T-helper 22 cell (primary cell): ENCODE data around the gene FAM186B.

Experiments used
- DNase-seq: peaks from one replicate; pipeline ENCODE4 v3.0.0-alpha.2; 2020; ENCODE audit warnings: low read depth

FAM186B gene

GRCh38 chr12:49609875-49610154 is 4.4 kb upstream of the FAM186B start:
- DNase-seq, result no peak

DNA sequence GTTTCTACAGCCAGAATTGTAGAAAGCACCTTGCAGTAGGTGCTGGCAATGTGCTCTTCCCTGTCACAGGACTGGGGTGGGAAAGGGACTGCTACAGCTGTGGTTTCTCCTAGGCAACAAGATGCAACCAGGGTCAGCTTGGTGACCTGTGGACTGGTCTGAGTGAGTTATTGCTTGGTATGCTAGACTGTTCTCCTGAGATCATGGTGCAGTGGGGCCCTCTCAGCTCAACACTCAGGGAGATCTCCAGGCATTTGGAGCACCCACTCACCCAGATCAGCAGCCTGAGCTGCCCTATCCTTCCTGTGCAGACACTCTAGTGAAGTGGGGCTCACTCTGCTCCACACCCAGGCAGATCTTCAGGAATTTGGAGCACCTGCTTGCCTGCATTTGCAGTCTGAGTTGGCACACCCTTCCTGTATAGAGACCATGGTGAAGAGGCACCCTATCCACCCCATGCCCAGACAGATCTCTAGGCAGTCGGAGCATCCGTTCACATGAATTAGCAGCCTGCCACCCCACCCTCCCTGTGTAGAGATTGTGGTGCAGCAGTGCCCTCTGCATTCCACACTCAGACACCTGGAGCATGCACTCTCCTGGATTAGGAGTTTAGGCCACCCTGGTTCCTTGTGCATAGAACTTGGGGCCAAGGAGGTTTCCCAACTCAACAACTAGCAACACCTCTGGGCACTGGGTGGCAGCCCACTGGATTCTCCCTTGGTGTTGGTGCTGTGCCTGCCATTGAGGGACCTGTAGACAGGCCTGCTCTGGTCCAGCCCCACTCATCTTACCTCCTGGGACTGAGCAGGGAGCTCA is 3.8 kb upstream of the FAM186B start:
- no peak for DNase-seq

DNA sequence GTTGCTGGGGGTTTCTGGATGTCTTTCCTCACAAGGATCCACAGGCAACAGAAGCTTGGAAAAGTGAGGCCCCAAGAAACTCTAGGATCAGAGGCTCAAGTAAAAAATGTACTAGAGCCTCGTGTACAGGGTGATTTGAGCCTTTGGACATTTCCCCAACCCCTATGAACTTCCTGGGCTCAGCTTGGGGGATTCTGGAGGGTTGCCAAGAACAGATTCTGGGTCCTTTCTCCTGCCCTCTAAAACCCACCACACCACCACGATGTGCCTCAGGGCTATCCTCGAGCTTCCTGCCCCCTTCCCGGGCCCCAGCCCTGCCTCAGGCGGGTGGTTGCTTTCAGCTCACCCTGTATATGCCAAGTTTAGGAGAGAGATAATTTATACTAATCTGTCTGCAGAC is 583 bp downstream of the FAM186B start:
- DNase-seq, result no peak

- no peak for DNase-seq
These were observed 1.7 kb downstream of the FAM186B start for GRCh38 chr12:49603721-49604120.

GRCh38 chr12:49599961-49600360 is 5.5 kb downstream of the FAM186B start:
- DNase-seq, result no peak

DNA sequence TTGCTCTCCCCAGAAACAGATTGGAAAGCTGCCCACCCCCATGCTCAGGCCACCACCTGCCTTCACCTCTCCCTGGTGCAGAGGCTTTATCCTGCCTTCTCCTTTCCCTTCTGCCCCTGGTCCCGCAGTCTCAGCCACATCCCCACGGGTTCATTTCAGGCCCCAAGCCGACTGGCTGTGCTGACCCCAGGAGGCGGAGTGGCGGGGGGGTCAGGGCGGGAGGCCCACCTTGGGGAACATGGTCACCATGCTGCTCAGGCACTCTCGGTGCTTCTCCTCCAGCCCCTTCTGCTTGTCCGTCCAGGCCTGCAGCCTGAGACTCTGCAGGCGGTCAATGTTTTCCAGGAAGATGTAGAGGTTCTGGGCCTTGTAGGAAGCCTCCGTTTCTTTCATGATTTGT is 6.9 kb downstream of the FAM186B start:
- DNase-seq, result no peak

- DNase-seq, result no peak
These were observed 16.5 kb downstream of the FAM186B start for GRCh38 chr12:49588721-49589516.

DNA sequence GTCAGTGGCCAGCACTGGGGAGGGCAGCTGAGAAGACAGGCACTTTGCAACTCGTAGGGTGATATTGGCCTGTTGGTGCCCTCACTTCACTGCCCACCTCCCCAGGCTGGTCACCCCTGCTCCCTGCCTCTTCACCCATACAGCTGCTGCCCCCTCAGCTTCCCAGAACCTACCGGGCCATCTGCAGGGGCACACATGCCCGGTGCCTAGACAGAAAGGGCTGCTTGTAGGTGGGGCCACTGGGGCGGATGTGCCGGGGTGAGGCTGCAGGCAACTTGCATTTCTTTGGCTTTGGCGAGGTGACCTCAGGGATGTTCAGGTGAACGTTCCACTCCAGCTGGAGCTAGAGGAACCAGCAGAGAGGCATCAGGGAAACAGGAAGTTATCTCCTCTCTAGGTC is 17.2 kb downstream of the FAM186B start:
- no peak for DNase-seq

DNA sequence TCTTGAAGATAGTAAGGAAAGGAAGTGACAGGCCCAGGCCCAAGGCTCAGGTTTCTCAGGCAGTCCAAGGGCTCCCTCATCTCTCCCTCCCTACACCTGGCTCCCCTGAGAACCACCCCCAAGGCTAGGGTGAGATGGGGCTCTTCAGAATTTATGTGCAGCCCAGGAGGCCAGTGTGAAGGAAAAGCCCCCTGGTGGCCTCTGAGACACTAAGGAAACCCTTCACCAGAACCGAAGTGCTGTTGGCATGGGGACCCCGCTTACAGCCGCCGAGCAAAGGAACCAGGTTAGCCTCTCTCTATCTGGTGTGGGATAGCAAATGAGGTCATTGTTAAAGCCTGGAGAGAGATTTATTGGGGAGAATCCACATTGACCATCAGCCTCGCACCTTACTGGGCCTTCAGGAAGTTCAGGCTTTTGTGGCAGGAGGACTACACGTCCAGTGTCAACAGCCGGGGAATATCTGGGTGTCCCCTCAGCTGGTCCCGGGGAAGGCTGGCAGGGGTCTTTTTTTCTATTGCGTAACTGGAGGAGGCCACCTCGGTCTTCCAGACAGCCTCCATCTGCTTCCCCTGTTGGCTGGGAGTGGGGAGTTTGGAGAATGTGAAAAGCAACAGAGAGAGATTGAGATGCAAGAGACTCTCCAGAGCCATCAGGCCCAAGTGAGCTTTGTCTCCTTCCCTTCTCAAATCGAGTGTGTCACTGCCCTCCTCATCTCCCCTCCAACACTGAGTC is 18.1 kb downstream of the FAM186B start:
- no peak for DNase-seq

GRCh38 chr12:49585477-49586459 is 19.7 kb downstream of the FAM186B start:
- DNase-seq, result no peak

- DNase-seq, result no peak
These were observed 20.8 kb downstream of the FAM186B start for GRCh38 chr12:49584591-49584990.

DNA sequence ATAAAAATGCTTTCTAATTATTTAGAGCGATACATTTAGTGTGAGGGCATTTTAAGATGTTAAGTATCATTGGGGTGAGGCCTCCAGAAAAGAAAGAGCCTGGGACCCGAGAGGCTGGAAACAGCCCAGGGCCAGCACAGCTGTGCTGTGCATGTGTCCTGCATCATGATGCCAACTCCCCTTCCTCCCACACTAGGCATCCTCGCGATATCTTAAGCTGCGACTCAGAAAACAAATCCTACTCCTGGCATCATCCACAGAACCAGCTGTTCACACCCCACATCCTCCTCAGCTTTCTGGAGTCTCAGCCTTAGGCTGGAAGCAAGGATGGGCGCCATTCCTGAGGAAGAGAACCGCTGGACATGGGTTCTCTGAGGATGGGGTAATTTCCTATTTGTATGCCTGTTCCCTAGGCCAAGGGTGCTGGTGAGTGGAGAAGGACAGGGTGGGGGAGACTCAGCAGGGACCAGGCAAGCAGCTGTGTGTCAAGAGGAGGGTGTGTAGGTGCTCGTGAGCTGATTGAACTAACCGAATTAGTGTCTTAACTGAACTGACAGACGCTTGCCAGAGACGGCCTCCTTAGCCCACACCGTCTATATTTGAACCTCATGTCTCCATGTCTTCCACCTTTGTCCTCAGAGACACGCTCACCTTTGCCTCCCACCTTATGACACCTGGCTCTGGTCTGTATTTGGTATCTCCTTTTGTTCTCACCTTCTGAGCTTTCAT is 21.9 kb downstream of the FAM186B start:
- DNase-seq, result no peak

- no peak for DNase-seq
These were observed 22.6 kb downstream of the FAM186B start for GRCh38 chr12:49582850-49583249.

DNA sequence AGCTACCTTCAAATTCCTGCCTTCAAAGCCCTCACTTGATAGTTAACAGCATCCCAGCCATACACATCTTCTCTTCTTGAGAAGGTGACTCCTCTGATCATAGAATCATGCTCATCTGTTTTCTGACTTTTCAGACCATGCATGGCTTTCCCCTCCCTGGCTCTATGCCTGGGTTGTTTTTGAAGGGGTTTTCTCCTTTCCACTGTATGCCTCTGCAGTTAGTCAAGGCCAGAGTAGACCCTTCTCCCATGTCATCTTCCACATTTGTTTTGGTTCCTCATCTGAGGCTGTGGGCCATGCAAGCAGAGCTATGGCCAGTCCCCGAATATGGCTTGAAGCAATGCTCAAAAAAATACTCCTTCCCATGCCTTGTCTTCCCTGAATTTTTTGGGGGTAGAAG is 23.2 kb downstream of the FAM186B start:
- DNase-seq, result no peak

- no peak for DNase-seq
These were observed 24.6 kb downstream of the FAM186B start for GRCh38 chr12:49580572-49581535.

- no peak for DNase-seq
These were observed 26.8 kb downstream of the FAM186B start for GRCh38 chr12:49578471-49579112.

GRCh38 chr12:49577589-49578315 is 27.7 kb downstream of the FAM186B start:
- DNase-seq, result no peak

- no peak for DNase-seq
These were observed 36.8 kb downstream of the FAM186B start for GRCh38 chr12:49568442-49569162.
